GM21576 (cell line): ENCODE data around the gene VPS37C.
"Not testable (repeated sequence)": the region's sequence is repeated elsewhere in the genome, so short reads cannot be mapped to it uniquely, and the experiment has no call there.

Experiments used
- ATAC-seq: cut with Tn5 transposase; IDR thresholded peaks from one replicate; pipeline ENCODE4 v1.9.1; 2021; ENCODE audit warnings: mild to moderate bottlenecking, moderate library complexity; ENCODE audit not compliant: unreplicated experiment

Gene VPS37C

GRCh38 chr11:61176446-61176845, 15.2 kb upstream of the VPS37C start:
- no peak for ATAC-seq

- no peak for ATAC-seq
These were observed 13.7 kb upstream of the VPS37C start for GRCh38 chr11:61174949-61175348.

- ATAC-seq, result no peak
These were observed 13.0 kb upstream of the VPS37C start for GRCh38 chr11:61174273-61174672.

- no peak for ATAC-seq
These were observed 12.2 kb upstream of the VPS37C start for GRCh38 chr11:61173456-61173855.

GRCh38 chr11:61172888-61173287, 11.7 kb upstream of the VPS37C start:
- ATAC-seq, result no peak

GRCh38 chr11:61172356-61172755, 11.1 kb upstream of the VPS37C start:
- no peak for ATAC-seq

GRCh38 chr11:61171907-61172306, 10.7 kb upstream of the VPS37C start:
- no peak for ATAC-seq

GRCh38 chr11:61170566-61170965, 9.3 kb upstream of the VPS37C start:
- no peak for ATAC-seq

- ATAC-seq, result no peak
These were observed 7.6 kb upstream of the VPS37C start for GRCh38 chr11:61168800-61169199.

GRCh38 chr11:61168042-61168688, 6.9 kb upstream of the VPS37C start:
- no peak for ATAC-seq

GRCh38 chr11:61166331-61166730, 5.1 kb upstream of the VPS37C start:
- not testable (repeated sequence) for ATAC-seq

GRCh38 chr11:61165785-61166184, 4.6 kb upstream of the VPS37C start:
- ATAC-seq, result not testable (repeated sequence)

GRCh38 chr11:61164606-61165424, 3.6 kb upstream of the VPS37C start:
- no peak for ATAC-seq

GRCh38 chr11:61163714-61164605, 2.7 kb upstream of the VPS37C start:
- ATAC-seq, result no peak

- ATAC-seq, result no peak
These were observed 1.8 kb upstream of the VPS37C start for GRCh38 chr11:61163021-61163420.

- ATAC-seq, result no peak
These were observed 1.1 kb upstream of the VPS37C start for GRCh38 chr11:61162092-61162941.

GRCh38 chr11:61160487-61161189, 588 bp downstream of the VPS37C start:
- no peak for ATAC-seq

- ATAC-seq, result no peak
These were observed 2.4 kb downstream of the VPS37C start for GRCh38 chr11:61158691-61159381.

- no peak for ATAC-seq
These were observed 3.5 kb downstream of the VPS37C start for GRCh38 chr11:61157743-61158142.
